HS-27A (cell line): ENCODE data around the gene PPRC1.

Experiments used
- DNase-seq: peaks from one replicate; pipeline ENCODE4 v3.0.0-alpha.2; 2012; ENCODE audit warnings: low read depth, missing footprints

PPRC1 gene

DNA sequence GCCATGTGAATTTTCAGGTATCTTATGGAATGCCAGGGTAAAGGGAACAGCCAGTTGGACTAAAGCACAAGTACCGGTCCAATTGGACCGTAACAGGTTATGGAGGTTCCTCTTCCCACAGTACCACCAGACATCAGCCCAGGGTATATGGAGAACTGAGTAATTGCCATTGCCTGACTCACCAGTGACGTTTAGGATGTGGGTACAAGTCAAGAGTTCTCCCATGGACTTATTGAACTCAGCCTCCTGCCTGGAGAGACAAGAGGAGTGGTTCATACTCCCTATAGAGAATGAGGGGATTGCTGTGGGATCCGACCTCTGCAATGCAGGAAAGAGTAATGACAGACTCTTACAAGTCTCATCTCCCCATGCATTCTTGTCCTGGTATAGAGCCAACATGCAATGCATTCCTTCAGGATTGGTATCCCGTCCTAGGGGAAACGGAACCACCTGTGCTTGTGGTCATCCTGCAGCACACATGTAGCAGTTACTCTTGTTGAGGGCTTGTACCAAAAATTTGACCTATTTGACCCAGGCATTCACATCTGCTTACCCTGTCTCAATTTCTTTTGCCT lies 62.5 kb downstream of the PPRC1 start:
- no peak for DNase-seq

- no peak for DNase-seq
These were observed 64.1 kb downstream of the PPRC1 start for GRCh38 chr10:102196893-102197292.

- DNase-seq, result no peak
These were observed 65.2 kb downstream of the PPRC1 start for GRCh38 chr10:102198027-102198426.
